A549 (cell line): ENCODE measurements around the gene TRDN. TPM values are rescaled to one million over a fixed set of nuclear protein-coding genes. Genes with fewer than 3 reads are reported as not detected.
A peak's percentile ranks its signal among the peaks of the same experiment; 100 is the strongest.

Experiments used
- ATAC-seq, 2 experiments: fragments of 200-7000 bp in 1 of 2; fragments of >200 bp in 1 of 2; cut with Nextera tagmentation in 1 of 2; cut with Tn5 transposase in 1 of 2; 3 replicates each; pipeline versions ENCODE4 v1.8.0 to v1.9.1; 2018 to 2020; ENCODE audit warnings: mild to moderate bottlenecking in 1 of 2, moderate library complexity in 1 of 2
- CTCF ChIA-PET: fragments of 300-600 bp; sonication (Branson Sonifier 250); formaldehyde crosslinking; extraction: SDS; loops from one replicate; lab custom pipeline; 2021; ENCODE audit warnings: antibody characterized with exemption, inconsistent platforms; lab: Yijun Ruan, JAX
- POLR2A ChIA-PET: fragments of 350-600 bp; formaldehyde crosslinking; extraction: SDS; loops from one replicate; lab custom pipeline; 2021; ENCODE audit warnings: antibody characterized with exemption, inconsistent platforms; lab: Yijun Ruan, JAX
- DNase-seq, 2 experiments: peaks; one replicate each; pipeline versions ENCODE4 v3.0.0 to v3.0.0-alpha.2; 2011 to 2016; ENCODE audit warnings: low read depth in 1 of 2, low spot score in 1 of 2
- FAIRE-seq: peaks from 2 replicates; lab custom pipeline; 2011; peaks lifted over from hg19 to GRCh38; lab: Jason Lieb, UNC
- H3K27ac ChIP-seq, 2 experiments: fragments of >200 bp; sonication (Bioruptor Twin); formaldehyde crosslinking; 3 replicates each; pipeline ENCODE4 v1.5.1; 2016 to 2017
- H3K4me1 ChIP-seq: fragments of >200 bp; sonication (Bioruptor Twin); formaldehyde crosslinking; 3 replicates; pipeline ENCODE4 v1.6.1; 2016
- H3K4me2 ChIP-seq: fragments of >200 bp; sonication (Bioruptor Twin); formaldehyde crosslinking; 3 replicates; pipeline ENCODE4 v1.6.1; 2016
- H3K4me3 ChIP-seq: fragments of >200 bp; sonication (Bioruptor Twin); formaldehyde crosslinking; 3 replicates; pipeline ENCODE4 v1.5.1; 2016
- H3K9me3 ChIP-seq: fragments of >200 bp; sonication (Bioruptor Twin); formaldehyde crosslinking; 3 replicates; pipeline ENCODE4 v1.6.1; 2016
- EHF ChIP-seq: fragments of 250-450 bp; sonication (Bioruptor Pico); IDR thresholded peaks from 2 replicates; pipeline ENCODE4 v1.5.0; 2020; ENCODE audit warnings: mild to moderate bottlenecking
- ESRRA ChIP-seq: fragments of 150-350 bp; IDR thresholded peaks from 2 replicates; pipeline ENCODE4 v1.6.1; 2014; ENCODE audit warnings: mild to moderate bottlenecking, low read length, borderline replicate concordance
- FOSB ChIP-seq: fragments of 250-450 bp; sonication (Bioruptor Pico); IDR thresholded peaks from 2 replicates; pipeline ENCODE4 v1.5.0; 2020; ENCODE audit warnings: mild to moderate bottlenecking, moderate library complexity
- FOSL2 ChIP-seq, 2 experiments: fragments of 450-650 bp in 1 of 2; fragments of >200 bp in 1 of 2; sonication (Bioruptor Twin) in 1 of 2; formaldehyde crosslinking; IDR thresholded peaks; 2 replicates each; pipeline versions ENCODE4 v1.5.0 to v1.6.1; 2016 to 2020; ENCODE audit warnings: mild to moderate bottlenecking in 1 of 2, moderate library complexity in 1 of 2
- MAFK ChIP-seq: fragments of 450-650 bp; IDR thresholded peaks from 2 replicates; pipeline ENCODE4 v1.6.1; 2014; ENCODE audit not compliant: partially characterized antibody
- NPAS2 ChIP-seq: fragments of 250-450 bp; sonication (Bioruptor Pico); IDR thresholded peaks from 2 replicates; pipeline ENCODE4 v1.8.0; 2022; ENCODE audit warnings: mild to moderate bottlenecking, moderate library complexity, borderline replicate concordance
- POLR2A ChIP-seq: IDR thresholded peaks from 2 replicates; pipeline ENCODE4 v1.6.1; 2012; ENCODE audit warnings: mild to moderate bottlenecking, low read length
- POLR2AphosphoS2 ChIP-seq: conservative IDR thresholded peaks from 2 replicates; pipeline ENCODE4 v1.6.1; 2012; ENCODE audit warnings: low read length, improper control_type of control experiment, inconsistent platforms
- RAD21 ChIP-seq, 2 experiments: fragments of >200 bp in 1 of 2; sonication (Bioruptor Twin) in 1 of 2; formaldehyde crosslinking in 1 of 2; IDR thresholded peaks in 1 of 2; conservative IDR thresholded peaks in 1 of 2; 2 replicates in 1 of 2; 3 replicates in 1 of 2; pipeline ENCODE4 v1.6.1; 2012 to 2018; ENCODE audit warnings: inconsistent platforms in 1 of 2
- RARB ChIP-seq: fragments of 250-450 bp; sonication (Bioruptor Pico); IDR thresholded peaks from 2 replicates; pipeline ENCODE4 v1.8.0; 2021; ENCODE audit warnings: mild to moderate bottlenecking, moderate library complexity
- RFX5 ChIP-seq: fragments of 450-650 bp; IDR thresholded peaks from 2 replicates; pipeline ENCODE4 v1.7.1; 2014; ENCODE audit warnings: antibody characterized with exemption, mild to moderate bottlenecking, moderate library complexity
- RNF2 ChIP-seq: fragments of 200-600 bp; sonication (generic); IDR thresholded peaks from 2 replicates; pipeline ENCODE4 v1.6.1; 2016; ENCODE audit warnings: low read depth, mild to moderate bottlenecking, antibody characterized with exemption, moderate library complexity, borderline replicate concordance
- SMC3 ChIP-seq: fragments of >200 bp; sonication (Bioruptor Twin); formaldehyde crosslinking; IDR thresholded peaks from 3 replicates; pipeline ENCODE4 v1.6.1; 2018; ENCODE audit warnings: inconsistent platforms
- SREBF2 ChIP-seq: fragments of 450-650 bp; IDR thresholded peaks from 2 replicates; pipeline ENCODE4 v1.6.1; 2014; ENCODE audit warnings: mild to moderate bottlenecking, moderate library complexity
- ZC3H11A ChIP-seq: fragments of 450-650 bp; IDR thresholded peaks from 2 replicates; pipeline ENCODE4 v1.6.1; 2014; ENCODE audit warnings: antibody characterized with exemption, mild to moderate bottlenecking
- WGBS: methylation state at CpG from one replicate; pipeline ENCODE4 v1.1.6; 2017; ENCODE audit errors: missing lambda C conversion rate; 5-methylcytosine and 5-hydroxymethylcytosine counted together
- polyA plus RNA-seq, 4 experiments: library from polyadenylated mRNA; depleted of rRNA in 3 of 4; stranded (reverse); fragments of >200 nt; fragmentation: RNase III in 1 of 4; extraction: RNeasy Plus Mini Kit Qiagen cat#74134 plus additional on column Dnase treatment in 1 of 4; gene quantifications; 2 replicates in 3 of 4; 3 replicates in 1 of 4; pipeline ENCODE4 v1.2.3, GENCODE V29; 2011 to 2017
- TF ChIP-seq, protein P1 (sequence below): fragments of 250-450 bp; sonication (Bioruptor Pico); IDR thresholded peaks from 2 replicates; pipeline ENCODE4 v1.5.0; 2020; ENCODE audit warnings: low read depth, mild to moderate bottlenecking, moderate library complexity
- TF ChIP-seq, protein P2 (sequence below): fragments of 450-650 bp; IDR thresholded peaks from 2 replicates; pipeline ENCODE4 v1.6.1; 2014; ENCODE audit warnings: antibody characterized with exemption
- TF ChIP-seq, protein P3 (sequence below): fragments of 150-350 bp; IDR thresholded peaks from 2 replicates; pipeline ENCODE4 v1.6.1; 2014; ENCODE audit warnings: low read depth, mild to moderate bottlenecking, low read length

Gene TRDN
- polyA plus RNA-seq, 2 of the 4 experiments (the other 2 are of a cell fraction), result not detected

DNA sequence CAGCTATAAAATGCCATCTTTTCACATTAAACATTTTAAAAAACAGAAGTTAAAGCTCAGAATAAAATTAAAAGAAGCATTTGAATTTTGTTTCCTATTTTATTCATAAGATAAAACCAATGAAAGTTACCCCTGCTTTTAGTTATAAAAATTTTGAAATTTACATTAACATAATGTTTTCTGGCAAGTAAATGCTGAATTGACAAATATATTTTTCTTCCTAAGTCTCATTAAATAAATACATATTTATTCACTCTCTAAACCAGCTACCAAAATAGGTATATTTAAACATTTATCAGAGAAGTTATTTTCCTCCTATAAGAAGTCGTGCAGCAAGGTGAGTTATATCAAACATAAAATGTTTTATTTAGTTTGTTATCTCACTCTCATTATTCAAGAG, 213.6 kb downstream of the TRDN start:
- ATAC-seq, result no peak
- no peak overlapping the region for H3K4me3 ChIP-seq
- 19% methylated on average over 1 of the region's 1 CpG for WGBS
- POLR2A ChIA-PET, result no interaction called here
- no peak for DNase-seq
- no peaks in the 10 kb centered on the region for H3K4me1 ChIP-seq
- H3K4me2 ChIP-seq, result no peak overlapping the region
- H3K27ac ChIP-seq, result no peak overlapping the region
- no peaks in the 10 kb centered on the region for H3K9me3 ChIP-seq
- FAIRE-seq, result no peak
- TF ChIP-seq FOSL2 (IDR thresholded peaks at IDR 0.05) (no peak), FOSL2 (CRISPR knock-in tag; IDR thresholded peaks at IDR 0.05) (no peak), RFX5 (no peak), RARB (no peak), MAFK (peak; percentile 61), RNF2 (no peak)
- CTCF ChIA-PET, result interaction anchor here (1.9 kb wide), 1 partner anchor 292 kb away, joined by 5 read pairs; no protein-coding TSS in a partner anchor

DNA sequence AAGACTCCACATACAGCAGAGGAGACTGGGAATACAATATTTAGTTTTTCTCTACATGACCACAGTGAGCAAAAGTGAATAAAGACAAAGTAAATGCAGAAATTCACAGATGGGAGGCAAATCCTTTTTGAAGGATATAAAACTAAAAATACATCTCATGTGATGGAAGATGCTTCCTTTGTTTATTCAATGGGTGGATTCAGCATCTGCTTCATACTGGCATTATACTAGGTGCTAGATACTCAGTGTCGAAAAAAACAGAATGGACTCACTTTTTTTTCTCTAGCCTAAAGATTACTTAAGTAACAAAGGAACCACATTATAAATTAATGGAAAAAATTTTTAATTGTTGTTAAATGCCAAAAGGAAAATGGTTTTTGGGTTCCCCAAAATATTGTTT, 216.2 kb downstream of the TRDN start:
- no peaks in the 10 kb centered on the region for H3K4me1 ChIP-seq
- no peaks in the 10 kb centered on the region for H3K9me3 ChIP-seq
- no peak for DNase-seq
- no peak overlapping the region for H3K4me3 ChIP-seq
- no peak for TF ChIP-seq RFX5
- TF ChIP-seq NPAS2 (CRISPR knock-in tag), result no peak
- TF ChIP-seq RAD21 (conservative IDR thresholded peaks at IDR 0.05 in 1 of 2, IDR thresholded peaks at IDR 0.05 in 1 of 2), result no peak
- TF ChIP-seq EHF (CRISPR knock-in tag), result no peak
- TF ChIP-seq SMC3, result no peak
- no peak for TF ChIP-seq MAFK
- TF ChIP-seq SREBF2, result no peak
- no peak for TF ChIP-seq POLR2AphosphoS2
- TF ChIP-seq, all 56 proteins: peak for 0
- Histone ChIP-seq H3K27ac (no peak overlapping the region), H3K4me2 (no peak overlapping the region)
- ATAC-seq (no peak), FAIRE-seq (no peak)
- CTCF ChIA-PET, result no interaction called here
- POLR2A ChIA-PET, result no interaction called here
- WGBS, result 29% methylated on average over 1 of the region's 1 CpG

DNA sequence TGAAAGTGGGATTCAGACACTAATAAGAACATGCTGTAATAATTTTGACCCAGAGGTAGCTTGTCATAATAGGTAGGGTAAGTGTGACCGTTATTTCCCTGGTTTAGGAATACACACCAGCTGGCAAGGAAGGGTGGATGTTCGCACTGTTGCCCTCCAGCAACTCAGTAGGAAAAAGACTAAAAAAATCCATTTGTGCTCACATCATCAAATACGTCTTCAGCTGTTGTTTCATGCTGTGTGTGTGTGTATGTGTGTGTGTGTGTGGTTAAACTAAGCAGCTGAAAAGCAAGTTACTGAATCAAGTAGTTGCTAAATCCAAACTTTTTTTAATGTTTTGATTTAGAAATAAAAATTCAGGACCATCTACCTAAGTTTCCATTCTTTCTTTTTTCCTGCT, 218.7 kb downstream of the TRDN start:
- Histone ChIP-seq H3K4me2 (no peak overlapping the region), H3K9me3 (no peaks in the 10 kb centered on the region), H3K4me1 (no peaks in the 10 kb centered on the region), H3K4me3 (no peak overlapping the region), H3K27ac (no peak overlapping the region)
- ChIA-PET POLR2A (no interaction called here), CTCF (interaction anchor here (0.5 to 3.6 kb wide), 3 partner anchors 214 to 549 kb away, joined by 4 to 22 read pairs (median 4); no protein-coding TSS in a partner anchor)
- no peak for FAIRE-seq
- 26% methylated on average over 3 of the region's 3 CpGs for WGBS
- DNase-seq, result no peak
- no peak for ATAC-seq
- TF ChIP-seq, protein P1, sequence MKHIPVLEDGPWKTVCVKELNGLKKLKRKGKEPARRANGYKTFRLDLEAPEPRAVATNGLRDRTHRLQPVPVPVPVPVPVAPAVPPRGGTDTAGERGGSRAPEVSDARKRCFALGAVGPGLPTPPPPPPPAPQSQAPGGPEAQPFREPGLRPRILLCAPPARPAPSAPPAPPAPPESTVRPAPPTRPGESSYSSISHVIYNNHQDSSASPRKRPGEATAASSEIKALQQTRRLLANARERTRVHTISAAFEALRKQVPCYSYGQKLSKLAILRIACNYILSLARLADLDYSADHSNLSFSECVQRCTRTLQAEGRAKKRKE, result no peak
- TF ChIP-seq POLR2A (no peak), EHF (CRISPR knock-in tag) (no peak), ESRRA (no peak), FOSL2 (IDR thresholded peaks at IDR 0.05) (no peak), FOSL2 (CRISPR knock-in tag; IDR thresholded peaks at IDR 0.05) (no peak), FOSB (CRISPR knock-in tag) (no peak), RARB (no peak), NPAS2 (CRISPR knock-in tag) (no peak), POLR2AphosphoS2 (no peak), RFX5 (no peak), ZC3H11A (no peak)
- TF ChIP-seq, protein P2, sequence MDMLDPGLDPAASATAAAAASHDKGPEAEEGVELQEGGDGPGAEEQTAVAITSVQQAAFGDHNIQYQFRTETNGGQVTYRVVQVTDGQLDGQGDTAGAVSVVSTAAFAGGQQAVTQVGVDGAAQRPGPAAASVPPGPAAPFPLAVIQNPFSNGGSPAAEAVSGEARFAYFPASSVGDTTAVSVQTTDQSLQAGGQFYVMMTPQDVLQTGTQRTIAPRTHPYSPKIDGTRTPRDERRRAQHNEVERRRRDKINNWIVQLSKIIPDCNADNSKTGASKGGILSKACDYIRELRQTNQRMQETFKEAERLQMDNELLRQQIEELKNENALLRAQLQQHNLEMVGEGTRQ, result no peak
- TF ChIP-seq, protein P3, sequence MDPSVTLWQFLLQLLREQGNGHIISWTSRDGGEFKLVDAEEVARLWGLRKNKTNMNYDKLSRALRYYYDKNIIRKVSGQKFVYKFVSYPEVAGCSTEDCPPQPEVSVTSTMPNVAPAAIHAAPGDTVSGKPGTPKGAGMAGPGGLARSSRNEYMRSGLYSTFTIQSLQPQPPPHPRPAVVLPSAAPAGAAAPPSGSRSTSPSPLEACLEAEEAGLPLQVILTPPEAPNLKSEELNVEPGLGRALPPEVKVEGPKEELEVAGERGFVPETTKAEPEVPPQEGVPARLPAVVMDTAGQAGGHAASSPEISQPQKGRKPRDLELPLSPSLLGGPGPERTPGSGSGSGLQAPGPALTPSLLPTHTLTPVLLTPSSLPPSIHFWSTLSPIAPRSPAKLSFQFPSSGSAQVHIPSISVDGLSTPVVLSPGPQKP, result no peak
